HL-60/S4 (cell line): ENCODE measurements around the gene HK1.
"Not testable (repeated sequence)": the region's sequence is repeated elsewhere in the genome, so short reads cannot be mapped to it uniquely, and the experiment has no call there.

Experiments used
- in situ Hi-C: fragments of 300-500 bp; cut with MboI; formaldehyde crosslinking; loops from 2 replicates; pipeline ENCODE4 v1.14.3; 2022; ENCODE audit warnings: low sequenced_read_pairs

Gene HK1

DNA sequence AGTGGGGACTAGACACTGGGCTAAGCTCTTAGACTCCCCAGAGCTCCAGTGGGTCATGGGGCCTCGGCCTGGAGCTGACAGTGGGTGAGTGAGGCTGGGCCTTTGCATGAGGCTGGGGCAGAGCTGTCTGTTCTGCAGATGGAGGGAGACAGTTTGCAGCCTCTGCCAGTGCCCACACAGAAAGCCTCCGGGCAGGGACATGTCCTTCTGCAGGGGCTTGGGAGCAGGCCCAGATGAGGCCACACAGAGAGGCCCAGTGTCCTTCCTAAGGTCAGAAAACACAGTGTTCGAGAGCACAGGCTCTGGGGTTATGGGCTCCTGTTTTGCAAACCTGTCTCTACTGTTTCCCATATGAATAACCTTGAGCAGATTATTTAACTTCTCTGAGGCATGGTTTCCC, 25.1 kb upstream of the HK1 start:
- in situ Hi-C loops, result no loop called here

DNA sequence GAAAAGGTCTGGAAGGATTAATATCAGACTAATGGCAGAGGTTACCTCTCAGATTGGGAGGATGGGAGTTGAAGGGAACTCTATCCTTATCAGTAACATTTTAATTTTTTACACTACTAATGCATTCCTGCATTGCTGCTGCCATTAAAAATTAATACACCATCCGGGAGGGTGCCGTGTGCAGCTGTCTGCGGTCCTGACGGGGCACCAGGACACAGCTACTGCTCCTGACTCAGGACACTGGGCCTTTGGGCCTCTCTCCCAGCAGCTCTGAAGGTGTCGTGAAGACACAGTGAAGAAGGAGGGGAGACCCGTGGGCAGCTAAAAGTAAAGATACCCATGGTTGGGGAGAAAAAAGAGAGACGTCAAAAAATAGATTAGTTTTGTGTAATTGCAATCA, 23.4 kb upstream of the HK1 start:
- in situ Hi-C loops, result no loop called here

DNA sequence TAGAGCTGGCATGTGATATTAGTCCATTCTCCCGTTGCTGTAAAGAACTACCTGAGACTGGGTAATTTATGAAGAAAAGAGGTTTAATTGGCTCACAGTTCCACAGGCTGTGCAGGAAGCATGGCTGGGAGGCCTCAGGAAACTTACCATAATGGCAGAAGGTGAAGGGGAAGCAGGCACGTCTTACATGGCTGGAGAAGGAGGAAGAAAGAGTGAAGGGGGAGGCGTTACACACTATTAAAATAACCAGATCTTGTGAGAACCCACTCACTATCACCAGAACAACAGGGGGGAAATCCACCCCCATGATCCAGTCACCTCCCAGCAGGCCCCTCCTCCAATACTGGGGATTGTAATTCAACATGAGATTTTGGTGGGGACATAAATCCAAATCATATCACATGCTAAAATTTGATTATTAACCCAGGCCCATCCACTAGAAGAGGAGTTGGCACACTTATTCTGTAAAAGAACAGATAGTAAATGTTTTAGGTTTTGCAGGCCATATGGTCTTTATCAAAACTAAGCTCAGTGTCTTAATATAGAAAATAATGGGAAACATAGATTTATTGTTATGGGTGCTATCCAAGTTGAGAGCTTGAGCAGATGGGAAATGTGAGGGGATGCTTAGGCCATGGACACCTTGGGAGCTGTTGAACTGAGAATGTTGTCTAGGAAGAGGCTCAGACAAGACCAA, 18.6 kb upstream of the HK1 start:
- in situ Hi-C loops, result no loop called here

DNA sequence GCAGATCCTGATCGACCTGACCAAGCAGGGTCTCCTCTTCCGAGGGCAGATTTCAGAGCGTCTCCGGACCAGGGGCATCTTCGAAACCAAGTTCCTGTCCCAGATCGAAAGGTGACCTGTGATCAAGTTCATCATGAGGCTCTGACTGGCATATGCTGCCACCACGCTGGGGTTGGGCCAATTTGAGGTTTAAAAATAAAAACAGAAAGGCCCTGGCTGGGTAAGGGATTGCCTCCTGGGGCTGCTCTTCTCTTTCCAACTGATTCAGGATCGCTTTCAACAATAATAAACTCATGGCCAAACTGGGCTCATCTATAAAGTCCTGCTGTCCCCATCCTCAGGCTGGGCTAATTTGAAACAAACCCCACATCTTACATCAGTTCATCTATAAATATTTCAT, 17.1 kb upstream of the HK1 start:
- in situ Hi-C loops, result no loop called here

DNA sequence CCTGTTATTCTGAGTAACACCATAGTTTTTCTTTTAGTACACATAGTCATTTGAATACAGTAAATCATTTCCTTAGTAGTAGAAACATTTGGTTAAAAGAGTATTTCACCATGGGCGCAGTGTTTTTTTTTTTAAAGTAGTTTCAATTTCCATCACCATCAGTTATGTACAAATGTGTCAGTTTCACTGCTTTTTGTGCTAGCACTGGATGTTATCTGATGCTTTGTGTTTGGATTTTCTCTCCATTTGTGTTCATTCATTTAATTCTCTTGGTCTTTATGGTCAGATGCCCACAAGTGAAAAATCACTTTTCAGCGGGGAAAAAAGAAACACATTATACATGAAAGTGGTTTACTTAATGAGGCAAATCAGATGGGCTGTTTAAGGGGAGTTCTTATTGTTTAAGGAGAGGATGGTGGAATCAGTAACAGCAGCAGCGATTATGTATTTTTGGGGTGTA, 16.0 kb upstream of the HK1 start:
- in situ Hi-C loops, result no loop called here

DNA sequence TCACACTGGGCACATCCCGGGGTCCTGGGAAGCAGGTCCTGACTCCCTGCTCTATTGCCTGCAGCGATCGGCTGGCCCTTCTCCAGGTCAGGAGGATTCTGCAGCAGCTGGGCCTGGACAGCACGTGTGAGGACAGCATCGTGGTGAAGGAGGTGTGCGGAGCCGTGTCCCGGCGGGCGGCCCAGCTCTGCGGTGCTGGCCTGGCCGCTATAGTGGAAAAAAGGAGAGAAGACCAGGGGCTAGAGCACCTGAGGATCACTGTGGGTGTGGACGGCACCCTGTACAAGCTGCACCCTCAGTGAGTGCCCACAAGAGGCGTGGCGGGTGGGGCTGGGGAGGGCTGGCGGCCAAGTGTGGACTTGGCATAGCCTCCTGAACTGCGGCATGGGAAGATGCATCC, 12.8 kb upstream of the HK1 start:
- in situ Hi-C loops, result no loop called here

DNA sequence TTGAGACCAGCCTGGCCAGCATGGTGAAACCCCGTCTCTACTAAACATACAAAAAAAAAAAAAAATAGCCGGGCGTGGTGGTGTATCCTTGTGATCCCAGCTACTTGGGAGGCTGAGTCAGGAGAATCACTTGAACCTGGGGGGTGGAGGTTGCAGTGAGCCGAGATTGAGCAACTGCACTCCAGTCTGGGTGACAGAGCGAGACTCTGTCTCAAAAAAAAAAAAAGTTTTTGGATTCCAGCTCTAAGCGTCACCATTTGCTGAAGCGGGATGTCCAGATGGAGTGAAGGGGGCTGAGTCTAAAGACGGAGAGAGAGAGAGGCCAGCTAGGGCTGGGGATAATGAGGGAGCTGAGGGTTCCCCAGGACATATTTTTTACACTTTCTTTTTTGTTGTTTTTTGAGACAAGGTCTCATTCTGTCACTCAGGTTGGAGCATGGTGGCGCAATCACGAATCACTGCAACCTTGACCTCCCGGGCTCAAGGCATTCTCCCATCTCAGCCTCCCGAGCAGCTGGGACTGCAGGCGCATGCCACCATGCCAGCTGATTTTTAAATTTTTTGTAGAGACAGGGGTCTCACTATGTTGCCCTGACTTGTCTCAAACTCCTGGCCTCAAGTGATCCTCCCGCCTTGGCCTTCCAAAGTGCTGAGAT, 9.4 kb upstream of the HK1 start:
- in situ Hi-C loops, result no loop called here

DNA sequence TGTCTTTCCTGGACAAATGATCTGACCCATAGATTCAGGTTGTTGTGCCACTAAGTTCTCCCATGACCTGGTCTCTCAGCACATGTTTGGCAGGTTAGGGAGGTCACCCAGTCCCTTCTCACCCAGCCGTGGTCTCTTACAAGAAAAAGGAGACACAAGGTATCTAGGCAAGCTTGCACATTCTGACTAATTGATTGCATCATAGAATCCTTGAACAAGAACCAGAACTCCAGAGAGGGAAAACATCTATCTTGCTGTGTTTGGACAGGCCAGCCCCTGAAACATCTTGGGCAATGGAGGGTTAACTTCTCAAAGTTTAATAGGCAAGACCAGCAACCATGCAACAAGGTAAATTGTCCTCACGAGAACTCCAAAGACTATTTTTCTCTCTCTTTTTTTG, 8.5 kb upstream of the HK1 start:
- in situ Hi-C loops, result no loop called here

DNA sequence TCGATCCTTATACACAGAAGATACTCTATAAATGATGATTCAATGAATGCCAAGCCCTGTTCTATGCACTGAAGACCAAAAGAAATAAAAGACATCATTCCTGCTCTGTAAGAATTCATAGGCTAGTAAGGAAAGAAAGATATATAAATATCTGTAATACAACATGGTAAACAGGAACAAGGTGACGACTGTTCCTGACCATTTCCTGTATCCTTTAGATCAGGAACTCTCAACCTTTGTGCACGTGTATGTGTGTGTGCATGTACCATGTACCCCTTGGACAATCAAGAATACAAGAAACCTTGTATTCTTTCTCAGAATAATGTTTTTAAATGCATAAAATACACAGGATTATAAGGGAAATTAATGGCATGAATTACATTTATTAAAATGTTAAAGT, 7.3 kb upstream of the HK1 start:
- in situ Hi-C loops, result no loop called here

DNA sequence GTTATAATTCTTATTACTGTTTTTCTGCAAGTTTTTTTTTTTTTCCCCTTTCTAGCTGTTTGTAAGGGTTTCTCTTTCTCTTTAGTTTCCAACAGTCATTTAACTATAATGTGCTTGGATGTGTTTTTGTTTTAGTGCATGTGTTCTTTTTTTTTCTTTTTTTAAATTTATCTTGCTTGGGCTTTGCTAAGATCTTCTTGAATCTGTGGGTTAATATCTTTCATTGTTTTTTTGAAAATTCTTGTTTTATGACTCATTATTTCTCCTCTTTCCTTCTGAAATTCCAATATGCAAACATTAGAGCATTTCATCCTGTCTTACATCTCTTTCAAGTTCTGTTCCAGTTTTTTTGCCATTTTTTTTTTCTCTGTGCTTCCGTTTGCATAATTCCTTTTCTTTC, 5.7 kb upstream of the HK1 start:
- in situ Hi-C loops, result no loop called here

DNA sequence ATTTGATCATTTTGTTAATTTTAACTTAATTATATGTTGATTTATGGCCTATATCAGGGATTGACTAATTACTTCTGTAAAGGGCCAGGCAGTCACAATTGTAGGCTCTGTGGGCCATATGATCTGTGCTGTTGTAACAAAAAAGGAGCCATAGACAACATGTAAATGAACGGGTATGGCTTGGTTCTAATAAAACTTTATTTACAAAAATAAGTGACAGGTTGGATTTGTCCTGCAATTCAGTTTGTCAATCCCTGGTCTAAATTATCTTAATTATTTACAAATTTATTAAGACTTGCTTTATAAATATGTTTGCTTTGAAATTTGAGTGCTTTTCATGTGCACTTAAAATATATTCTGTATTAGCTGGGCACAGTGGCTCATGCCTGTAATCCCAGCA, 2.9 kb upstream of the HK1 start:
- in situ Hi-C loops, result no loop called here

DNA sequence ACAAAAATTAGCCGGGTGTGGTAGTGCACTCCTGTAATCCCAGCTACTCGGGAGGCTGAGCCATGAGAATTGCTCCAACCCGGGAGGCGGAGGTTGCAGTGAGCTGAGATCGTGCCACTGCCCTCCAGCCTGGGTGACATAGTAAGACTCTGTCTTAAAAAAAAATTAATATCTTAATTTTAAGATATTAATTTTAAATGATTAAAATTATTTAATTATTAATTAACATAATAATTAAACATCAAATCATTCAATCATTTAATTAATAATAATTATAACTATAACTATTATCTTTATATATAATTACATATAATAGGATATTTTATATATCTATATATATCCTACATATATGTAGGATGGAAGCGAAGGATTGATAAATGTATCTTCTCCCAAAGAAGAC, 1.8 kb upstream of the HK1 start:
- in situ Hi-C loops, result no loop called here

DNA sequence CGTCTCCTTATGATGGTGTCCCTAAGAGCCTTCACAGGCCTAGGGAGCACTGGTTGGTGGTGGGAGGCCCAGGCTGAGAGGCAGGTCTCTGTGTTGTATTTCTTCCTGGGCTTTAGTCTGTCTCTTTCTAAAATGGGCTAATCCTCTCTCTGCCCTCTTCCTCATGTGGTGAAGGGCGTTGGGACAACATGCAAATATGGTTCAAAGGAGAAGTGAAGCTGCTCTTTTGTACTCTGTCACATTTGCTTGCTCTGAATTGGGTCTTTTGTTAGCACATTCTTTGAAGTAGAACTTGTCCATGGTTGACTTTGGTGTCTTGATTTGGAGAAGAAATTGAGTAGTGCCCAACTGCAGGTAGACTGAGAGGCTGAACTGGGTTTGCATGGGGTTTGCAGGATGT, 814 bp downstream of the HK1 start:
- in situ Hi-C loops, result no loop called here

DNA sequence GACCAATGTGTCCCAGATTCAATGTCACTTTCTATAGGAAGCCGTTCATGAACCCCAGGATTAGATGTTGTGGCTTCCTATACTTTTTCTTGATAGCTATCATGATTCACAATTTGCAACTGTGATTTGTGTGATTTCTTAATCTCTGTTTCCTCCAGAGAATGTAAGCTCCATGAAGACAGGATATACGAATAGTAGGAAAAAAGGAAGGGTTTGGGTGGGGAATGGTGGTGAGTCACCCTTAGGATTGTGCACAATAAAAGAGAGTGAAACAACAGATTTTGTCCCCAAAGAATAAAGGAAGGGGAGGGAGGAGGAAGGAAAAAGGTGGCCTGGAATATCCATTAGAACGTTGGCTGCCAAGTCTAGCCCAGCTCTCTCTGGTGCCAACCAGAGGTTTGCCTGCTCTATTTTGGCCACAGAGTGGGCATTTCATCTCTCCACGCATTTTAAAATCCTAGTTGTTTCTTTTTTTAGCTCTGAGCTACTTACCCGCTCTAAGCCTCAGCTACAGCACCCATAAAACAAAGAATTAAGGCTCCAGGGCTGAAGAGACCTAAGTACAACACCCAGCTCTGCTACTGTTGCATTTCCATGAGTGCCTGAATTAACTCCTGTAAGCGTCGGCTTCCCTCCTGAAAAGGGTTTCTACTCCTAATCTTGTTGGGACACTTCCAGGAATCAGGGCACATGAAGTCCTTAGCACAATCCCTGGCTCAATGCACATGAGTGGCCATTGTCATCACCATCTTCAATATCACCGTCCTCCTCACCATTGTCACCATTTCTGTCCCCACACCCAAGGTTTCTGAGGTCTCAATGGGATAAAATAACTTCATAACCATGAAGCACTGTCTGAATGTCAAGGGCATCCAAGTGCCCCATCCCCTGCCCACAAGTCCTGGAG, 3.5 kb downstream of the HK1 start:
- in situ Hi-C loops, result no loop called here

DNA sequence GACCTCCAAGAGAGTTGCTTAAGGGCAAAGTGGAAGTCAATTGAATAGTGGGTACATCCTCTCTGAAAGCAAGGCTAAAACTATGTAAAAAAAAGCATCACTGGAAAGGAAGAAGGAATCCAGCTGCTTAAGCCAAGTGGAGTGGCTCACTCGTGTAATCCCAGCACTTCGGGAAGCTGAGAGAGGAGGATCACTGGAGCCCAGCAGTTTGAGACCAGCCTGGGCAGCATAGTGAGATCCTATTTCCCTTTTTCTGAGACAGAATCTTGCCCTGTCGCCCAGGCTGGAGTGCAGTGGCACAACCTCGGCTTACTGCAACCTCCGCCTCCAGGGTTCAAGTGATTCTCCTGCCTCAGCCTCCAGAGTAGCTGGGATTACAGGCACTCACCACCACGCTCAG, 6.1 kb downstream of the HK1 start:
- in situ Hi-C loops, result not testable (repeated sequence)

DNA sequence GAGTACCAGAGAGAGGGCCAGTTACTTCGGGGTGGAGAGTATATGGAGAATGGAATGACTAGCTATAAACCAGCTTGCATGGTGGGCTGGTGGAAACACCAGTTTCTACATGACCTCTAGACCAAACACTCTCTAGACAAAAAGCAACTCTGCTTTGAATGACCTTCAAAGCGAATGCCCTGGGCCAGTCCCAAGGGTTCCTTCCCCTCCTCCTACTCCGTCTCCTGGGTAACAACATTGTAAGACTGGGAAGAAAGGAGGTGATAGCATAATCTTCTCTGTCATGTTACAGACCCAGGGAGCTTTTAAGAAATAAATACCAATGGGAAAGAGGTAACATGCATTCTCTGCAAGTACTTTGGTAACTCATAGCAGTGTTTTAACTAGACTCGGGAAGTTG, 7.4 kb downstream of the HK1 start:
- in situ Hi-C loops, result no loop called here

DNA sequence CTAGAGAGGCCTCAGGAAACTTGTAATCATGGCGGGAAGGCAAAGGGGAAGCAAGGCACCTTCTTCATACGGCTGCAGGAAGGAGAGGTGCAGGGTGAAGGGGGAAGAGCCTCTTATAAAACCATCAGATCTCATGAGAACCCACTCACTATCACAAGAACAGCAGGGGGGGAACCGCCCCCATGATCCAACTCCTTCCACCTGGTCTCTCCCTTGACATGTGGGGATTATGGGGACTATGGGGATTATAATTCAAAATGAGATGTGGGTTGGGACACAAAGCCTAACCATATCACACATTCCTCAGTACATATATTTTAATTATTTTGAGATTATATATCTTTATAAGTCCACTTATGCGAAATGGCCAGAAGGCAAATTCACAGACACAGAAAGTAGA, 8.9 kb downstream of the HK1 start:
- in situ Hi-C loops, result no loop called here

DNA sequence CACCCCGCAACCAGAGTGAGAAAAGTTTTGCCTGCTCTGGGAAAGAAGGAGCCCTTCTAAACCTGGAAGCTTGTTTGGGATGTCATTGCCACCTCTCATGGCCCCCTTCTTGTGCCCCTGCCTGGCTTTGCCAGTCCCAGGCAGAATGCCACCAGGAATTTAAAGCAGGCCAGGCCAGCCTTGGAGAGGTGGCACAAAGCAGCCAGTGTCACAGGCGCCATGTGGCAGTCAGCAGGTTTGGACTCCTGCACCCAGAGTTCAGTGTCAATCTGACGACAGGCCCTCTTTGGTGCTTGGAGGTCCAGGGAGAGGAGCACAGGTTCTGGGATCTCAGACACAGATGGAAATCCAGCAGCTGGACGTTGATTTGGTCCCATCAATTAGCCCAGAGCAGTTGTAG, 12.7 kb downstream of the HK1 start:
- in situ Hi-C loops, result no loop called here

DNA sequence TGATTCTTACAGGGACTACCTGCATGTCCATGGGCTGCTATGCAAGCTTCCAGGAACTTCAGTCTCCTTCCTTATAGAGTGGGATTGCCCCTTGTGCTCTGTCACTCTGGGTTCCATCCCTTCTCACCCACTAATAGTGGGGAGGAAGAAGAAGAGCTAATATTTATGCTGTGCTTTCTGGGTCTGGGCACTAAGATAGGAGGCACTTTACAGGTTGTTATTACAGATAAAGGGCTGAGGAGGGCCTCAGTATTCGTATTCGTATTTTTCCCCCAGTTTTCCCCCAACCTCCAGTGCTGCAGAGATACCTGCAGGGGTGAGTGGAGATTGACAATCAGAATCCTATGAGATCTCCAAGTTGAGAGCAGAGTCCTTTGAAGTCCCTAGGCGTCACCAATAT, 14.2 kb downstream of the HK1 start:
- in situ Hi-C loops, result no loop called here

DNA sequence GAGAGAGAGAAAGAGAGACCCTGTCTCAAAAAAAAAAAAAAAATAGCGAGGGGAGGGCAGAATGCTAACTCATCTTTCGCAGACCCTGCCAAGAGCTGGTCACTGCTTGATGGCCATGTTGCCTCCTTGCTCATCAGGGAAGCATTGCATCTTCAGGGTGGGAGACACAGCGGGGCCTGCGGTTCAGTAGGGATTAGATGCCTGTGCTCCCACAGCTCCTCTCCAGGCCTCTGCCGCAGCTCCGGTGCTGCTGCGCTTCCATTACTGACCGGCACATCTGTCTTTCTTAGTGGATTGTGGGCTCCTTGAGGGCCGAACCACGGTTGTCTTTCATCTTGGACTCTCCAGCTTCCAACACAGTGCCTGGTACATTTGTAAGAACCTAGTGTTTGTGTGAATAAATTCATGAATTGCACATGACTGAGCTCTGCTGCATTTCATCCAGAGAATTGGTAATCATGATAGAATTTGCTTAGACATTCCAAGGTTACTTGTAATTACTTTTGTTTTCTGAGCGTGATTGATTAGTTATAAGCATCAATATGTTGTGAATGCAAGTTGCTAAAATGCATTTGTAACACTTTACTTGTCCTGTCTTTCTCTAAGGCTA, 16.8 kb downstream of the HK1 start:
- in situ Hi-C loops, result no loop called here

DNA sequence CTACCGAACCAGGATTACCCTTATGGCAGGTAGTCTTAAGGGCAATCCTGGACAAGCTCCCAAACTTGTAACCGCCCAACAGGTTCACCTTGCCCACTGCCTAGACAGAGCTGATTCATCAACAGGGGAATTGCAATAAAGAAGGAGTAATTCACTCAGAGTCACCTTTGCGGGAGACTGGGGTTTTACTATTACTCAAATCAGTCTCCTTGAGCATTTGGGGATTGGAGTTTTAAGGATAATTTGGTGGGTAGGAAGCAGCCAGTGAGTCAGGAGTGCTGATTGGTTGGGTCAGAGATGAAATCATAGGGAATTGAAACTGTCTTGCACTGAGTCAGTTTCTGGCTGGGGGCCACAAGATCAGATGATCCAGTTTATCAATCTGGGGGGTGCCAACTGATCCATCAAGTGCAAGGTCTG, 25.3 kb downstream of the HK1 start:
- in situ Hi-C loops, result no loop called here
